ENCODE results near the gene NOP9. TPM values are rescaled to one million over a fixed set of nuclear protein-coding genes. Genes with fewer than 3 reads are reported as not detected.

NOP9 gene
- total RNA-seq, 4 donors from 2014 or later: 19.8 to 31.2 (median 21.2) TPM

- Histone ChIP-seq H3K27ac (peak overlapping the region; percentile 77), H3K4me3 (peak overlapping the region; percentile 46), H3K36me3 (peaks cover 20% of the 10 kb centered on the region), H3K9me3 (no peaks in the 10 kb centered on the region), H3K27me3 (peaks cover 9% of the 10 kb centered on the region), H3K4me1 (peaks cover 71% of the 10 kb centered on the region)
- peak in 1 of 2 donors; percentile 69 for DNase-seq (ENCODE audit: low spot score in 2 of 2)
- TF ChIP-seq EP300 (IDR thresholded peaks at IDR 0.05): no peak
- no peak for TF ChIP-seq POLR2AphosphoS5 (IDR thresholded peaks at IDR 0.05)
- TF ChIP-seq CTCF (IDR thresholded peaks at IDR 0.05): no peak
- TF ChIP-seq POLR2A (IDR thresholded peaks at IDR 0.05): no peak
- WGBS: 70% methylated on average over 8 of the region's 12 CpGs
Measured at GRCh38 chr14:24335461-24336171, 36.0 kb downstream of the NOP9 start.

DNA sequence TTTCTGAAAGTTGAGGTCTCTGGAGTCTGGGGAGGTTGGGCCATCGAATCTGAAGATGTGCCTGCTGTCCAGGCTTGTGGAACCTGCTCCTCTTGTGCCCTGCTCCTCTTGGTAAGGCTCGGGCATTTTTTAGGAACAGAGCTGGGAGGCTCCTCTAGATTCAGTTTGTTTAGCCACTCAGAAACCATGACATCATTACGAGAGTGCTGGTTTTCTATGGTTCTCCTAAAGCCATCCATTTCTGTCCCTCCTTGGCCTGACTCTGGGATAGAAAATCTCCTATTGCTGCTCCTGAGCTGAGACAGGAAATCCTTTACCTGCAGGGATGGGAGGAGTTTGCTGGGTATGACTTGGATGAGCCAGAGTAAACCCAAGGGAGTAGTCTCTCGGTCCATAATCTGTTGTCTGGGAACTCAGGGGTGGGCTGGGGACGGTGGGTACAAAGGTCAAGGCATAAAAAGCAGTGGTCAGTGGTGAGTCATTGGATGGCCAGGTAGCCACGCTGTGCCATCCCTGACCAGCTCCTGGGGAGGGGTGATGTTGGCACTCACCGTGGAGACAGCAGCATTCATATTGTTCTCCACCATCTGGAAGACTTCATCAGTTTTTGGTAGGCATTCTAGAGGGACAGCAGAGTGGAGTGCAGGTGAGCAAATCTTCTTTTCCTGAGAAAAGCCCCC is 37.6 kb downstream of the NOP9 start:
- Histone ChIP-seq H3K27ac (no peak overlapping the region), H3K4me3 (no peak overlapping the region), H3K9me3 (no peaks in the 10 kb centered on the region), H3K4me1 (peaks cover 63% of the 10 kb centered on the region), H3K27me3 (peaks cover 9% of the 10 kb centered on the region), H3K36me3 (peaks cover 20% of the 10 kb centered on the region)
- 84% methylated on average over 6 of the region's 7 CpGs for WGBS
- TF ChIP-seq POLR2A (IDR thresholded peaks at IDR 0.05): no peak
- no peak for TF ChIP-seq EP300 (IDR thresholded peaks at IDR 0.05)
- TF ChIP-seq CTCF (IDR thresholded peaks at IDR 0.05): no peak
- TF ChIP-seq POLR2AphosphoS5 (IDR thresholded peaks at IDR 0.05): no peak
- peak in 1 of 2 donors; percentile 38 for DNase-seq (ENCODE audit: low spot score in 2 of 2)

GRCh38 chr14:24337824-24338175 is 38.1 kb downstream of the NOP9 start:
- Histone ChIP-seq H3K4me3 (no peak overlapping the region), H3K36me3 (peaks cover 20% of the 10 kb centered on the region), H3K27ac (no peak overlapping the region), H3K27me3 (peaks cover 9% of the 10 kb centered on the region), H3K4me1 (peaks cover 58% of the 10 kb centered on the region), H3K9me3 (no peaks in the 10 kb centered on the region)
- TF ChIP-seq POLR2AphosphoS5 (IDR thresholded peaks at IDR 0.05) (no peak), EP300 (IDR thresholded peaks at IDR 0.05) (no peak), CTCF (IDR thresholded peaks at IDR 0.05) (no peak), POLR2A (IDR thresholded peaks at IDR 0.05) (no peak)
- 83% methylated on average over 8 of the region's 8 CpGs for WGBS
- DNase-seq (ENCODE audit: low spot score in 2 of 2): peak in 1 of 2 donors; percentile 39

- WGBS: 80% methylated on average over 3 of the region's 14 CpGs
- peaks cover 9% of the 10 kb centered on the region for H3K27me3 ChIP-seq
- H3K4me1 ChIP-seq: peaks cover 47% of the 10 kb centered on the region
- H3K36me3 ChIP-seq: peaks cover 20% of the 10 kb centered on the region
- H3K4me3 ChIP-seq: peak overlapping the region; percentile 71
- TF ChIP-seq EP300 (IDR thresholded peaks at IDR 0.05) (no peak), POLR2A (IDR thresholded peaks at IDR 0.05) (no peak), POLR2AphosphoS5 (IDR thresholded peaks at IDR 0.05) (no peak), CTCF (IDR thresholded peaks at IDR 0.05) (no peak)
- no peaks in the 10 kb centered on the region for H3K9me3 ChIP-seq
- DNase-seq (ENCODE audit: low spot score in 2 of 2): peak in 1 of 2 donors; percentile 60
- no peak overlapping the region for H3K27ac ChIP-seq
Measured at GRCh38 chr14:24338843-24339242, 39.2 kb downstream of the NOP9 start.

Measured in suprapubic skin (tissue), 4 donors.